HL-60 (cell line): ENCODE data around the gene TMEM80.

Experiments used
- DNase-seq, 2 experiments: peaks; one replicate each; pipeline ENCODE4 v3.0.0-alpha.2; 2010 to 2020; ENCODE audit warnings: low read depth in 1 of 2, low spot score in 1 of 2
- H3K27ac ChIP-seq: fragments of 250-450 bp; sonication (Bioruptor Pico); replicated peaks from 2 replicates; pipeline ENCODE4 v1.5.1; 2020; ENCODE audit warnings: mild to moderate bottlenecking, moderate library complexity
- H3K27me3 ChIP-seq: fragments of 250-450 bp; sonication (Bioruptor Pico); 2 replicates; pipeline ENCODE4 v1.5.1; 2021; ENCODE audit warnings: mild to moderate bottlenecking, moderate library complexity; ENCODE audit not compliant: insufficient read depth, poor library complexity, severe bottlenecking
- H3K4me3 ChIP-seq: replicated peaks from 2 replicates; pipeline ENCODE4 v1.5.1; 2011; ENCODE audit warnings: mild to moderate bottlenecking, control low read depth, low read length; ENCODE audit not compliant: insufficient read depth
- CTCF ChIP-seq: IDR thresholded peaks from one replicate; pipeline ENCODE4 v1.5.1; 2011; ENCODE audit warnings: low read length, control low read depth, inconsistent platforms; ENCODE audit not compliant: insufficient read depth
- GABPA ChIP-seq: IDR thresholded peaks from 2 replicates; pipeline ENCODE4 v1.6.1; 2012; ENCODE audit warnings: low read depth
- POLR2AphosphoS5 ChIP-seq: IDR thresholded peaks from 2 replicates; pipeline ENCODE4 v1.6.1; 2012; ENCODE audit warnings: low read depth
- REST ChIP-seq: IDR thresholded peaks from 2 replicates; pipeline ENCODE4 v1.6.1; 2012; ENCODE audit warnings: low read depth; ENCODE audit not compliant: insufficient replicate concordance
- SPI1 ChIP-seq: IDR thresholded peaks from 2 replicates; pipeline ENCODE4 v1.6.1; 2012; ENCODE audit warnings: low read depth, mild to moderate bottlenecking, borderline replicate concordance

Gene TMEM80

DNA sequence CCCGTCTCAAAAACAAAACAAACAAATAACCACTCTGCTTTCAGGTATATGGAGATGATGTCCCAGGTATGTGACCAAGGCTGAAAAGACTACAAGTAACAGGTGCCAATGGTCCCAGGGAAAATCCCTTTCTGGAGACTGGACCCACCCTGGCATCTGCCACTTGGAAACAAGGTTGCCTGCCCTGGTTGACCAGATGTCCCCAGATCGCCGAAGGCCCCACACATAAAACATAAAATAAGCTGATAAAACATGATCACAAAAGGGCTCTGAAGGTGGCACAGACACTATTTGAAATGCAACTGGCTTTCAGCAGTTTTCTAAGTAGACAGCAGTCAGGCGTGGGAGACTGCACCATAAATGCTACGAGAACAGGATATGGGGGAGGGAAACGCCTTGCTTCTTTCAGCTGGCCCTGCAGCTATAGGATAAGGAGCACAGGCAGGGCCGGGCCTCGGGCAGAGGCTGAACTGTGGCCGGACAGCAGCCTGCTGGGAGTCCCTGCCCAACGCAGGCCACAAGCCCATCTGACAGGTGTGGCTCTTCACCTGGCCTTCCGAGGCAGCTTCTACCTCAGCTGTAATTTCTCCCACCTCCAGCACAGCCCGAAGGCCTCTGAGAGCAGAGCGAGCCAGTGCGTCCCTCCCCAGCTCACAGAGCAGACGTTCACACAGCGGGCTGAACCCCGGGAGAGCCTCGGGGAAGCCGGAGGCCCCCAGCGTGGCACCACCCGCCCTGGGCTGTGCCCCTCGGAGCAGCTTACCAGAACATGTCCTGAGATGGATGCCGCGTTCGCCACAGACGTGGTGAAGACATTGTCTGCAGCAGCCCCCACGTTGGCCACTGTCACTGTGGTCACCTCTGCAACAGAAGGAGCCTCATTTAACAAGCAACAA is 4.6 kb upstream of the TMEM80 start:
- no peak for TF ChIP-seq CTCF
- TF ChIP-seq POLR2AphosphoS5: no peak
- no peak for TF ChIP-seq GABPA
- TF ChIP-seq REST: no peak
- no peak for TF ChIP-seq SPI1
- Histone ChIP-seq H3K4me3 (no peak overlapping the region), H3K27ac (no peak overlapping the region), H3K27me3 (no peaks in the 10 kb centered on the region)
- DNase-seq: no peak

DNA sequence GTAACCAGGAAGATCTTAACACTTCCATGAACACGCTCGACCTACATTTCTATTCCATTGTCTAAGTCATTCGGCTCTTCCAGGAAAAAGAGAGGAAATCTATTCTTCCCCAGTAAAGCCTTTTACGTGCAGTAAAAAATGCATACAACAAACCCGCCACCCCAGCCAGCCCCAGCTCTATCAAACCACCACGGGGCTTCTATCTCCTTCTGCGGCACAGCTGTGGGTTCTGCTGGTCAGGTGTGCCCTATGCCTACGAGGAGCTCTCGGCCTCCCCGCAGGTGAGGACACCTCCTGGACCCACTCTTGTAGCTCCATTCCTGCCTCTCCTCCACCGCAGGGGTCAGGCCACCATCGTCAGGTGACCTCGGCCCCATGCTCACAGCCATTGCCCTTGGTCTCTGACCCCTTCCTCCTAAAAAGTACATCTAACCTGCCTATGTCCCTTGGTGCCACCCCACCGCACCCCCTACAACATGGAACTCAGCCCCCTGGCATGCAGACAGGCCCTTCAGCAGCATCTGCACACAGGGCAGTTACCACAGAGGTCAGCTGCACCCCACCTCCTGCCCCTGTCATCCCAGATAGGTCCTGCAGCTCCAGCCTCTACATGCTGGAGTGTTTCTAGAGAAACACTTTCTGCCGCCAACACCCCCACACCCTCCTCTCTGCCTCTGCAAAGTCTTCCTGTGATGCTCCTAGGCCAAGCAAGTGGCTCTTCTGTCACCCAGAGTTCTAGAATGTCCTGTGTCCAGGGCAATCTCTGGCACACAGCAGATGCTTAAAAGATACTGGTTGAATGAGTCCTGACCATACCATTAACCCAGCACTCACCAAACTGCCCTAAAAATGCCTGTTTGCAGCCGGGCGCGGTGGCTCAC is 3.7 kb upstream of the TMEM80 start:
- TF ChIP-seq POLR2AphosphoS5: no peak
- TF ChIP-seq REST: no peak
- TF ChIP-seq CTCF: no peak
- no peak for TF ChIP-seq GABPA
- TF ChIP-seq SPI1: no peak
- no peak overlapping the region for H3K4me3 ChIP-seq
- no peaks in the 10 kb centered on the region for H3K27me3 ChIP-seq
- DNase-seq: no peak
- H3K27ac ChIP-seq: no peak overlapping the region

DNA sequence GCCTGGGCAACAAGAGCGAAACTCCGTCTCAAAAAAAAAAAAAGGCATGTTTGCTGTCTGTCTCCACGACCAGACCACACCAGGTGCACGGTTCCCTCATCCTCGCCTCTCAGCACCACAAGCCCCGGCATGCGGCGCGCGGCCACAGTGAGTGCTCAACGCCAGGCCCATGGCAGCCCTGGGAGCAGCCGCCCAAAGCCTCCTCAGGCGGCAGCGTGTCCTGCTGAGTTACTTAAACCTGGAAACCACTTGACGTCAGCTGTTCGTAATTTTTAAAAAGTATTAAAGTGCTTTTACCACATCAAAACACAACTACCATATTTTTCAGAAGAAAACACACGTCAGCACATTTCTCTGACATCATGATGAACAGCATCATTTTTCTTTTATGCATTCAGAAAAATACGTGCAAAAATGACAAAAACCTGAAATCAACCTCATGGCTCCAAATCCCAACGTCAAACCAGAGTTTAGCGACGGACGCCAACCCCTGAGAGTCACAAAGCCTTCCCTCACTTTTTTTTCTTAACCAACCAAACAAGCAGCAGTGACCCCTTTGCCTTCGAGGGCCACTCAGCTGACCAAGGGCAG is 2.7 kb upstream of the TMEM80 start:
- no peak for TF ChIP-seq CTCF
- no peak for TF ChIP-seq POLR2AphosphoS5
- no peak for TF ChIP-seq GABPA
- no peak for TF ChIP-seq REST
- Histone ChIP-seq H3K4me3 (no peak overlapping the region), H3K27me3 (no peaks in the 10 kb centered on the region), H3K27ac (no peak overlapping the region)
- DNase-seq: no peak
